ENCODE measurements around the gene CEBPZOS. TPM values are rescaled to one million over a fixed set of nuclear protein-coding genes. Genes with fewer than 3 reads are reported as not detected.
A peak's percentile ranks its signal among the peaks of the same experiment; 100 is the strongest.

Gene CEBPZOS
- total RNA-seq, 1 donor from 2014 or later = 13.6 TPM

- no peaks in the 10 kb centered on the region for H3K9me3 Mint-ChIP-seq
- H3K27me3 Mint-ChIP-seq (ENCODE audit: insufficient read depth, low read depth) = no peaks in the 10 kb centered on the region
- H3K4me3 Mint-ChIP-seq = no peak overlapping the region
- Histone ChIP-seq H3K79me2 (ENCODE audit: low read depth) (no peaks in the 10 kb centered on the region), H3K4me3 (no peak overlapping the region), H3K9ac (no peak overlapping the region), H3F3A (ENCODE audit: low read depth) (peaks cover 31% of the 10 kb centered on the region), H3K36me3 (no peaks in the 10 kb centered on the region), H2AFZ (replicated peaks) (no peak overlapping the region), H3K4me2 (no peak overlapping the region), H3K9me3 (ENCODE audit: low read depth) (no peaks in the 10 kb centered on the region), H3K4me1 (peaks cover 21% of the 10 kb centered on the region), H3K27ac (no peak overlapping the region), H4K20me1 (ENCODE audit: low read depth) (no peaks in the 10 kb centered on the region), H3K27me3 (no peaks in the 10 kb centered on the region)
- no peak overlapping the region for H3K27ac Mint-ChIP-seq
- no peaks in the 10 kb centered on the region for H3K36me3 Mint-ChIP-seq
- DNase-seq (ENCODE audit: low spot score) = peak; percentile 51
- H3K4me1 Mint-ChIP-seq = peaks cover 9% of the 10 kb centered on the region
- no peak for TF ChIP-seq EZH2phosphoT487 (IDR thresholded peaks at IDR 0.05)
- peak; percentile 10 for TF ChIP-seq CTCF (IDR thresholded peaks at IDR 0.05)
Observed at GRCh38 chr2:37189452-37190153, 6.7 kb upstream of the CEBPZOS start.

DNA sequence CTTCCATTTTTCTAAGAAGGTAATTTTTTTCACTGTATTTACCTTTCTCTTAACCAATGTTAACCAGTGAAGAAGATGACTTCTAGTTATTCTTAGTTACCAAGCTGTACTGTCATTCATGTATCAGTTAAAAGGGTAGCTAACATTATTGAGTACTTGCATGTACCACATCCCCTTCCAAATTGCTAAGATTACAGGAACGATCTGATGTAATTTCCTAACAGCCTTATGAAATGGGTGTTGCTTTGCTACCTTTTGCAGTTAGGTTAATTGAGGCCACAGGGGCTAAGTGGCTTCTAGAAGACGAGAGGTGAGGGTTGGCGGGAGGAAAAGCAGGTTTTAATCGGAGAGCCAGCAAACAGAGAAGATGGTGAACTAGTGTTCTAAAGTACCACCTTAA, 6.0 kb upstream of the CEBPZOS start:
- no peaks in the 10 kb centered on the region for H3K36me3 Mint-ChIP-seq
- Histone ChIP-seq H3K9ac (no peak overlapping the region), H3K4me3 (no peak overlapping the region), H3K4me1 (peaks cover 21% of the 10 kb centered on the region), H3K27me3 (no peaks in the 10 kb centered on the region), H3K9me3 (ENCODE audit: low read depth) (no peaks in the 10 kb centered on the region), H3K79me2 (ENCODE audit: low read depth) (no peaks in the 10 kb centered on the region), H3K4me2 (no peak overlapping the region), H3K36me3 (no peaks in the 10 kb centered on the region), H4K20me1 (ENCODE audit: low read depth) (no peaks in the 10 kb centered on the region), H3F3A (ENCODE audit: low read depth) (peaks cover 31% of the 10 kb centered on the region), H3K27ac (no peak overlapping the region), H2AFZ (replicated peaks) (no peak overlapping the region)
- H3K4me1 Mint-ChIP-seq = peaks cover 9% of the 10 kb centered on the region
- no peak for DNase-seq (ENCODE audit: low spot score)
- H3K4me3 Mint-ChIP-seq = no peak overlapping the region
- no peaks in the 10 kb centered on the region for H3K9me3 Mint-ChIP-seq
- TF ChIP-seq EZH2 (IDR thresholded peaks at IDR 0.05) = no peak
- TF ChIP-seq CTCF (IDR thresholded peaks at IDR 0.05) = no peak
- TF ChIP-seq EZH2phosphoT487 (IDR thresholded peaks at IDR 0.05) = no peak
- no peaks in the 10 kb centered on the region for H3K27me3 Mint-ChIP-seq (ENCODE audit: insufficient read depth, low read depth)
- no peak overlapping the region for H3K27ac Mint-ChIP-seq

DNA sequence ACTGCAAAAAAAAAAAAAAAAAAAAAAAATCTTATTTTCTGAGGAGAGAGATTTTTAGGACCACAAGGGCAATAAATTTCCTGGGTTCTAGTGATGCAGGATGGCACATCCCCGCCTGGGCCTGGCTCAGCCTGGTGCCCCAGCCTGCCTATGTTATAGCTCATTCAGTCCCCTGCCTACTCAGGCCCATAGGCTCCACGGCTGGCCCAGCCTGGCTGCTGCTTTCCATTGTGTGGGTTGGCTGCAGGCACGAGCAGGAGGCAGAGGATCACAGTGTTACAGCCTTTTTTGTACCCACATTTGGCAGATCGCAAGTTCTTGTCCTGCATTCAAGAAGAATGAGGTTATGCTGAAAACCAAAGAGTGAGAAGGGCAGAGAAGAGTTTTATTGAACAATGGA, 5.0 kb upstream of the CEBPZOS start:
- Mint-ChIP-seq H3K9me3 (peaks cover 2% of the 10 kb centered on the region), H3K27ac (no peak overlapping the region), H3K4me1 (peaks cover 9% of the 10 kb centered on the region), H3K27me3 (ENCODE audit: insufficient read depth, low read depth) (no peaks in the 10 kb centered on the region), H3K36me3 (no peaks in the 10 kb centered on the region), H3K4me3 (no peak overlapping the region)
- Histone ChIP-seq H3K4me1 (peaks cover 21% of the 10 kb centered on the region), H3F3A (ENCODE audit: low read depth) (peaks cover 31% of the 10 kb centered on the region), H3K79me2 (ENCODE audit: low read depth) (no peaks in the 10 kb centered on the region), H2AFZ (replicated peaks) (peak overlapping the region; percentile 61), H3K4me3 (no peak overlapping the region), H3K27me3 (no peaks in the 10 kb centered on the region), H3K4me2 (no peak overlapping the region), H4K20me1 (ENCODE audit: low read depth) (no peaks in the 10 kb centered on the region), H3K9ac (no peak overlapping the region), H3K36me3 (no peaks in the 10 kb centered on the region), H3K9me3 (ENCODE audit: low read depth) (no peaks in the 10 kb centered on the region), H3K27ac (no peak overlapping the region)
- peak; percentile 52 for DNase-seq (ENCODE audit: low spot score)
- TF ChIP-seq EZH2phosphoT487 (IDR thresholded peaks at IDR 0.05) (no peak), CTCF (IDR thresholded peaks at IDR 0.05) (no peak), EZH2 (IDR thresholded peaks at IDR 0.05) (no peak)

Measured in neural progenitor cell (in vitro differentiated cells).